IMR-90 (cell line): ENCODE results near the gene INHA. TPM values are rescaled to one million over a fixed set of nuclear protein-coding genes. Genes with fewer than 3 reads are reported as not detected.

ENCODE experiments used
- ATAC-seq: fragments of 200-7000 bp; cut with Tn5 transposase; 2 replicates; pipeline ENCODE4 v1.9.1; 2020; ENCODE audit warnings: low read depth, mild to moderate bottlenecking, moderate library complexity
- BruUV-seq: library from RNA; stranded (reverse); fragments of 400-500 nt; replicated peaks from 2 replicates; lab custom pipeline; 2021; lab: Mats Ljungman, UMichigan
- CTCF ChIA-PET: fragments of 300-600 bp; formaldehyde crosslinking; extraction: SDS; loops from one replicate; lab custom pipeline; 2021; ENCODE audit warnings: antibody characterized with exemption; lab: Yijun Ruan, JAX
- POLR2A ChIA-PET: fragments of 300-600 bp; sonication (Branson Sonifier 250); formaldehyde crosslinking; loops from one replicate; lab custom pipeline; 2022; ENCODE audit warnings: antibody characterized with exemption; ENCODE audit not compliant: unreplicated experiment; lab: Charles Lee
- DNase-seq: peaks from one replicate; pipeline ENCODE4 v3.0.0; 2013
- H2AFZ ChIP-seq: replicated peaks from 2 replicates; pipeline ENCODE3; 2013; ENCODE audit warnings: low read length, mild to moderate bottlenecking; ENCODE audit not compliant: poor library complexity
- H2AK5ac ChIP-seq: 2 replicates; pipeline ENCODE4 v1.6.1; 2013; ENCODE audit warnings: low read depth, low read length, inconsistent platforms
- H2AK9ac ChIP-seq: replicated peaks from 2 replicates; pipeline ENCODE3; 2013; ENCODE audit warnings: mild to moderate bottlenecking, low read depth, low read length, moderate library complexity; ENCODE audit not compliant: poor library complexity
- H2BK120ac ChIP-seq: 2 replicates; pipeline ENCODE4 v1.6.1; 2013; ENCODE audit warnings: low read depth, low read length, inconsistent platforms
- H2BK15ac ChIP-seq: 3 replicates; pipeline ENCODE4 v1.6.1; 2013; ENCODE audit warnings: low read depth, low read length, inconsistent platforms
- H2BK20ac ChIP-seq: 2 replicates; pipeline ENCODE4 v1.6.1; 2013; ENCODE audit warnings: low read depth, mild to moderate bottlenecking, inconsistent platforms, low read length, moderate library complexity
- H2BK5ac ChIP-seq: 2 replicates; pipeline ENCODE4 v1.6.1; 2013; ENCODE audit warnings: mild to moderate bottlenecking, low read depth, low read length, inconsistent platforms; ENCODE audit not compliant: poor library complexity, severe bottlenecking
- H3K14ac ChIP-seq: replicated peaks from 2 replicates; pipeline ENCODE4 v1.6.1; 2013; ENCODE audit warnings: low read depth, low read length, inconsistent platforms
- H3K18ac ChIP-seq: 2 replicates; pipeline ENCODE4 v1.6.1; 2013; ENCODE audit warnings: low read depth, low read length, control low read depth
- H3K23ac ChIP-seq: 2 replicates; pipeline ENCODE4 v1.6.1; 2013; ENCODE audit warnings: low read depth, low read length, inconsistent platforms
- H3K27ac ChIP-seq: 2 replicates; pipeline ENCODE4 v1.5.1; 2013; ENCODE audit warnings: mild to moderate bottlenecking, control low read depth, low read length; ENCODE audit not compliant: insufficient read depth
- H3K27me3 ChIP-seq: 2 replicates; pipeline ENCODE4 v1.6.1; 2013; ENCODE audit warnings: low read length; ENCODE audit not compliant: control insufficient read depth, insufficient read depth
- H3K36me3 ChIP-seq: 2 replicates; pipeline ENCODE4 v1.6.1; 2013; ENCODE audit warnings: low read length, mixed read lengths; ENCODE audit not compliant: control insufficient read depth, insufficient read depth
- H3K4ac ChIP-seq: 2 replicates; pipeline ENCODE4 v1.6.1; 2013; ENCODE audit warnings: low read depth, low read length, inconsistent platforms
- H3K4me1 ChIP-seq: 2 replicates; pipeline ENCODE4 v1.6.1; 2013; ENCODE audit warnings: low read length, mixed read lengths; ENCODE audit not compliant: control insufficient read depth, insufficient read depth
- H3K4me2 ChIP-seq: 2 replicates; pipeline ENCODE4 v1.6.1; 2013; ENCODE audit warnings: low read depth, mild to moderate bottlenecking, control low read depth, low read length, moderate library complexity
- H3K4me3 ChIP-seq: 2 replicates; pipeline ENCODE4 v1.5.1; 2013; ENCODE audit warnings: low read depth, mild to moderate bottlenecking, control low read depth, low read length, moderate library complexity; ENCODE audit not compliant: insufficient read depth
- H3K56ac ChIP-seq: 2 replicates; pipeline ENCODE4 v1.6.1; 2013; ENCODE audit warnings: low read length, inconsistent platforms; ENCODE audit not compliant: insufficient read depth; ENCODE audit errors: extremely low read depth
- H3K79me1 ChIP-seq, 2 experiments: 2 replicates each; pipeline ENCODE4 v1.6.1; 2013; ENCODE audit warnings: low read length in 2 of 2, inconsistent platforms in 1 of 2, low read depth in 1 of 2
- H3K9ac ChIP-seq: 2 replicates; pipeline ENCODE4 v1.6.1; 2013; ENCODE audit warnings: low read depth, low read length, control low read depth
- H3K9me1 ChIP-seq: 2 replicates; pipeline ENCODE4 v1.6.1; 2013; ENCODE audit warnings: low read length, inconsistent platforms; ENCODE audit not compliant: insufficient read depth
- H3K9me3 ChIP-seq: 2 replicates; pipeline ENCODE4 v1.6.1; 2013; ENCODE audit warnings: low read length; ENCODE audit not compliant: control insufficient read depth, insufficient read depth
- H4K20me1 ChIP-seq: 2 replicates; pipeline ENCODE4 v1.6.1; 2013; ENCODE audit warnings: low read length, inconsistent platforms; ENCODE audit not compliant: insufficient read depth
- H4K5ac ChIP-seq: 2 replicates; pipeline ENCODE4 v1.6.1; 2013; ENCODE audit warnings: mild to moderate bottlenecking, low read depth, low read length, control low read depth
- H4K8ac ChIP-seq, 2 experiments: 2 replicates each; pipeline ENCODE4 v1.6.1; 2013; ENCODE audit warnings: low read depth in 2 of 2, low read length in 2 of 2, control low read depth in 1 of 2, inconsistent platforms in 1 of 2
- H4K91ac ChIP-seq: 2 replicates; pipeline ENCODE4 v1.6.1; 2013; ENCODE audit warnings: low read depth, low read length, inconsistent platforms; ENCODE audit not compliant: insufficient read depth
- CEBPB ChIP-seq: IDR thresholded peaks from 2 replicates; pipeline ENCODE4 v1.6.1; 2012; ENCODE audit warnings: low read depth, low read length, improper control_type of control experiment
- WGBS, 2 experiments: methylation state at CpG; one replicate each; pipeline versions ENCODE4 v1.1.5 to v1.1.7; 2013; ENCODE audit warnings: missing lambda C conversion rate in 2 of 2; ENCODE audit not compliant: insufficient read length in 1 of 2; ENCODE audit errors: extremely low coverage in 2 of 2; 5-methylcytosine and 5-hydroxymethylcytosine counted together
- dilution Hi-C: fragments of 300-500 bp; cut with HindIII; formaldehyde crosslinking; loops from one replicate; pipeline ENCODE4 v1.14.3; 2018; ENCODE audit warnings: low sequenced_read_pairs; ENCODE audit not compliant: unreplicated experiment
- in situ Hi-C: fragments of 300-500 bp; cut with MboI; formaldehyde crosslinking; loops from 3 replicates; pipeline ENCODE4 v1.14.3; 2019; ENCODE audit warnings: low sequenced_read_pairs, inconsistent platforms, mixed read lengths
- intact Hi-C: fragments of 100-400 bp; cut with micrococcal nuclease; formaldehyde crosslinking; loops from 2 replicates; pipeline ENCODE4 v1.10.0; 2022
- polyA plus RNA-seq, 3 experiments: library from polyadenylated mRNA; depleted of rRNA; stranded (reverse); fragments of >200 nt; gene quantifications; 2 replicates each; pipeline ENCODE4 v1.2.3, GENCODE V29; 2012; ENCODE audit warnings: low replicate concordance in 1 of 3
- total RNA-seq: library from RNA; depleted of rRNA; stranded (reverse); fragments of >200 nt; gene quantifications from 2 replicates; pipeline ENCODE4 v1.2.3, GENCODE V29; 2012

INHA gene
- total and polyA plus RNA-seq, 2 of the 4 experiments (the other 2 are of a cell fraction), result 0.96 TPM; not detected in 1

GRCh38 chr2:219613461-219614070 lies 41.5 kb downstream of the INHA start:
- no peak overlapping the region for H2BK20ac ChIP-seq
- no peak overlapping the region for H2BK15ac ChIP-seq
- no peaks in the 10 kb centered on the region for H3K9me1 ChIP-seq
- H3K4ac ChIP-seq, result no peak overlapping the region
- TF ChIP-seq CEBPB, result no peak
- H4K20me1 ChIP-seq, result no peaks in the 10 kb centered on the region
- H2BK5ac ChIP-seq, result no peak overlapping the region
- H4K8ac ChIP-seq, result no peak overlapping the region
- H3K4me3 ChIP-seq, result no peak overlapping the region
- H3K36me3 ChIP-seq, result peaks cover 43% of the 10 kb centered on the region
- BruUV-seq, result no TSS peak
- dilution Hi-C loops, result no loop called here
- ChIA-PET POLR2A (no interaction called here), CTCF (no interaction called here)
- no peak overlapping the region for H3K14ac ChIP-seq
- no peak overlapping the region for H4K5ac ChIP-seq
- H2AK5ac ChIP-seq, result no peak overlapping the region
- H2BK120ac ChIP-seq, result no peak overlapping the region
- no peaks in the 10 kb centered on the region for H3K79me1 ChIP-seq
- H3K23ac ChIP-seq, result no peak overlapping the region
- no peak overlapping the region for H2AFZ ChIP-seq
- H3K27ac ChIP-seq, result no peak overlapping the region
- no peak overlapping the region for H3K18ac ChIP-seq
- H3K4me2 ChIP-seq, result no peak overlapping the region
- H3K9me3 ChIP-seq, result no peaks in the 10 kb centered on the region
- H2AK9ac ChIP-seq, result no peak overlapping the region
- H3K9ac ChIP-seq, result no peak overlapping the region
- H3K4me1 ChIP-seq, result no peaks in the 10 kb centered on the region
- in situ Hi-C loops, result no loop called here
- 94% methylated on average over 3 of the region's 11 CpGs; no CpG with 5 or more reads in 1 of the 2 experiments for WGBS, 2 experiments
- no peak overlapping the region for H3K56ac ChIP-seq
- DNase-seq (no peak), ATAC-seq (no peak)
- intact Hi-C loops, result no loop called here
- no peak overlapping the region for H4K91ac ChIP-seq
- no peaks in the 10 kb centered on the region for H3K27me3 ChIP-seq
